Lower leg skin (tissue), 3 donors: ENCODE results near the gene DCAF12.

Experiments
- CTCF ChIP-seq, 3 donors: fragments of 450-650 bp; IDR thresholded peaks; one replicate each; pipeline ENCODE4 v1.5.1; 2016; ENCODE audit warnings: antibody characterized with exemption in 3 of 3, mild to moderate bottlenecking in 3 of 3, moderate library complexity in 2 of 3
- POLR2A ChIP-seq, 2 donors: fragments of 450-650 bp; IDR thresholded peaks; one replicate each; pipeline ENCODE4 v1.6.1; 2016 to 2017; ENCODE audit warnings: antibody characterized with exemption in 2 of 2, mild to moderate bottlenecking in 1 of 2, moderate library complexity in 1 of 2

- TF ChIP-seq CTCF (IDR thresholded peaks at IDR 0.05) (no peak), POLR2A (IDR thresholded peaks at IDR 0.05) (no peak)
These were observed 43.9 kb upstream of the DCAF12 start for GRCh38 chr9:34170237-34170991.
